H54 (cell line): ENCODE results near the gene HLX.

Source experiments
- DNase-seq: peaks from one replicate; pipeline ENCODE4 v3.0.0; 2011; ENCODE audit warnings: low spot score, mixed read lengths; ENCODE audit not compliant: insufficient read length
- FAIRE-seq: peaks from 3 replicates; lab custom pipeline; 2011; peaks lifted over from hg19 to GRCh38; lab: Jason Lieb, UNC
- POLR2A ChIP-seq: IDR thresholded peaks from 2 replicates; pipeline ENCODE4 v1.6.1; 2011; ENCODE audit warnings: low read depth, mild to moderate bottlenecking, low read length

HLX gene

DNA sequence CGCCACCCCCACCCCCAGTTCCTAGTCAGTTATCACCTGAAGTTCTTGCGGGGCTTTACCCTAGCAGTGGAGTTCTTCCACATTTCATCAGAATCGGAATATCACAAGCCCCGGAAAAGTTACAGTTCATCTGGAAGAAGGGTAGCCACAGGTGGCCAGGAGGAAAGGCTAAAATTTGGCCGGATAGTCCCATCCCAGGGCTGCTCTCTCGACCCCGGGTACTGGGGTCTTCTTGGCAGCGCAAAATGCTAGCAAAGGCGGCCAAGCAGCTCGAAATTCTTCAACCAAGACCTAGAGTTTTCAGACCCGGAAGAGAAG lies 7.9 kb downstream of the HLX start:
- FAIRE-seq = no peak
- no peak for TF ChIP-seq POLR2A
- no peak for DNase-seq

DNA sequence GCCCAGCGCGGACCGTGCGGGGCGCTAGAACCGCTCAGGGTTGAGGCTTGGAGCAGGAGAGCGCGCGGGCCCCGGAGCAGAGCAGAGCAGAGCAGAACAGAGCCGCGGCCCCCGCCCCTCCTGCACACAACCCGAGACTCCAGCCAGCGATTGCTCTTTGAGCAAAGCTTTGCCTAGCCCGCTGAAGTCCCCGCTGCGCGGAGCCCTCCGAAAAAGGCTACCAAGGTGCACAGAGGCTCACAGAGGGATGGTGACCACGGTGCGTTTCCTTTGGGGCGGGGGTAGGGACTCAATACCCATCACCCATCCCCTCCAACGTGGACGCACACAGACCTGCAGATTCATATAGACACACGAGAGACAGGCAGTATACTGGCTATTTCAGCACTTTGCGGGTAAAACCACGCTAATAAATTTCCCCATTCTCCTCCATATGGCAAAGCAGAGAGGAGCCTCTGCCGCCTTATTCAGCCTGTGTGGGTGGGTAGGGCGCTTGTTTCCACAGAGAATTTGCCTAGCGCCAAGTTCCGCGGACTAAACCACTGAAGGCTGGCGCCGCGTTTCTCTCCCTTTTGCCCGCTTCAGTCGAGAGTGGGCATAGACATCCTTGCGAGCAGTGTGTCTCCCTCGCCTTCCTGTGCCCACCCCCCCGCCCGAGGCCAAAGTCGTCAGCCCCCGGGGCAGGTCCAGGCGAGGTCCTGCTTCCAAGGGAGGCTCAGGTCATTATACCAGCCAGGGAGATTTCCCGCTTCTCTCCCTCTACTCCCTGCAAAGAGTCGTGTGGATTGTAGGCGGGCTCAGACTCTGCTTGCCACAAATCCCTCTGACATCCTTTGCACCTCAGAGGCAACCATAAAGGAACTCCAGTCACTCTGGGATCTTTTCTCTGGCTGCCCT lies 8.5 kb downstream of the HLX start:
- DNase-seq = no peak
- no peak for TF ChIP-seq POLR2A
- FAIRE-seq = no peak

DNA sequence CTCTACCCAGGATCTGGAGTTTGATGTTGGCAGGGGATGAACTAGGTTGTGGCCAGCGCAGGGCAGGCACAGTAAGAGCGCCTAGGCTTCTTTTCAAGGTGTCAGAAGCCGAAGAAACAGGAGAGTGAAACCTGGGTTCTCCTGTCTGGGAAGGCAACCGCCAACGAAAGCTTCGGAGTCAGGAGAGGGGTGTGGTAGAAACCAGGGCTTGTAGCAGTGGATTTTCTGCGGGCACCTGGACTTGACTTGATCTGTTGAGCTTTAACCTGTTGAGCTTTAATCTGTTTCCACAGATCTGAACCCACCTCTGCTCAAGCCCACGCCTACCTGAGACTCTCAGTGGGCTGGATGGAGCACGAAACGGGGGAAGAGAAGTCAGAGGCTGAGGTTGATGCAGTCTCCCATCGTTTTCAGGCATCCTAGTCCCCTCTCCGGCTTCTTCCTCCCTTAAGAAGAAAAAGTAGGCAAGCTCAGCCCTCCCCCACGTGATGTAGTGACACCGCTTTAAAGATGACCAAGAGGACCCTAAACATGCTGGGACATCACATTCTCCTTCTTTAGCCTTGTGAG lies 9.3 kb downstream of the HLX start:
- FAIRE-seq (no peak), DNase-seq (no peak)
- TF ChIP-seq POLR2A = no peak

DNA sequence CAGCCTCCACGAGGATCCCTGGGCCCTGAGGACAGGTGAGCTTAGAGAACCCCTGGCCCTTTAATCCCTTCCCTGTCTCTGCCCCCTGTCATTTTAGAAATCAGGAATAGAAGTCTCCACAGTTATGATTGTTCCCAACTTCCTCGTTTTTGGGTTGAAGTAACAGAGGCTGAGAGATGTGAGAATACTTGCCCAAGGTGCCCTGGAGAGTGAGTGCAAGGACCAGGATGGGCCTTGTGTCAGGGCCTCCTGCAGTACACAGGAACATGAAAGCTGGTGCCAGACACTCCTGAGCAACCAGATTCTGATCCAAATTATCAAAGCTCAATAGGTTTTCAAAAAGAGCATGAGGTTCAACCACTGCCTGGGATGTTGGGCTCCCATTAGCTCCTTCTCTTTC lies 10.1 kb downstream of the HLX start:
- no peak for TF ChIP-seq POLR2A
- DNase-seq (no peak), FAIRE-seq (no peak)

DNA sequence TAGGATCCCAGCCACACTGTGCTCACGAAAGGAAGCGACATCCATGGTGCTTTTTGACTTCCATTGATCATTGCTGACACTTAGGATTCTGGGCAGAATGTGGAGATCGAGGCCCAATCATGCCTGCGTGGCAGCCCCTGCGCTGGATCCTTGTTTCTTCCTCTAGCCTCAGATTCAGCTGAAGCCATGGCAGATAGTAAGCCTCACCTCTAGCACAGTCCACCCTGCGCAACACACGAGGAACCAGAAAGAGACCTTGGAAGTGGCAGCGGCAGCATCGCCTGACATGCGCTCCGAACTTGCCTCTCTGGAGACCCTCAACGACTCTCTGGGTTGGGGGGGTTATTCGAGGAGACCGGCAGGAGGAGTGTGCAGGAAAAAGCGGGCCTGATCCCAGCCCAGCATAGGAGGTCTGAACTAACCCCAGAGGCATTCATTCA lies 10.6 kb downstream of the HLX start:
- TF ChIP-seq POLR2A = no peak
- DNase-seq (no peak), FAIRE-seq (no peak)

DNA sequence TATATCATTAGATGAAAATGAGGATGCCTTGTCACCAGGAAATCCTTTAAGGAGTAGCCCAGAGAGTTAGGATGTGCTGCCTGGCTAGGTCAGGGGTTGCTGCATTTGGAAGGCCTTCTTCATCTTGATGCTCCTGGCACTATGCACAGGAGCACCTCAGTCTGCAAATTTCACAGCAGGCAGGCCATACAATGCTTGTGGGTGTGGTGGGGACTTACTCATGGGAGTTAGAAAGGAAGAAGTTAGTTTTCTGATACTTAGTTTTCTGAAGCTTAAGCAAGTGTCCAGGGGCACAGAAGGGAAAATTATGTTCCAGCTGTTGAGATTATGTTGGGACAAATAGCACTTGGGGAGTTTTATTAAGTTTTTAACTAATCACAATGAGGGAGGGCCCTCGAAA lies 11.4 kb downstream of the HLX start:
- DNase-seq = no peak
- no peak for FAIRE-seq
- no peak for TF ChIP-seq POLR2A

DNA sequence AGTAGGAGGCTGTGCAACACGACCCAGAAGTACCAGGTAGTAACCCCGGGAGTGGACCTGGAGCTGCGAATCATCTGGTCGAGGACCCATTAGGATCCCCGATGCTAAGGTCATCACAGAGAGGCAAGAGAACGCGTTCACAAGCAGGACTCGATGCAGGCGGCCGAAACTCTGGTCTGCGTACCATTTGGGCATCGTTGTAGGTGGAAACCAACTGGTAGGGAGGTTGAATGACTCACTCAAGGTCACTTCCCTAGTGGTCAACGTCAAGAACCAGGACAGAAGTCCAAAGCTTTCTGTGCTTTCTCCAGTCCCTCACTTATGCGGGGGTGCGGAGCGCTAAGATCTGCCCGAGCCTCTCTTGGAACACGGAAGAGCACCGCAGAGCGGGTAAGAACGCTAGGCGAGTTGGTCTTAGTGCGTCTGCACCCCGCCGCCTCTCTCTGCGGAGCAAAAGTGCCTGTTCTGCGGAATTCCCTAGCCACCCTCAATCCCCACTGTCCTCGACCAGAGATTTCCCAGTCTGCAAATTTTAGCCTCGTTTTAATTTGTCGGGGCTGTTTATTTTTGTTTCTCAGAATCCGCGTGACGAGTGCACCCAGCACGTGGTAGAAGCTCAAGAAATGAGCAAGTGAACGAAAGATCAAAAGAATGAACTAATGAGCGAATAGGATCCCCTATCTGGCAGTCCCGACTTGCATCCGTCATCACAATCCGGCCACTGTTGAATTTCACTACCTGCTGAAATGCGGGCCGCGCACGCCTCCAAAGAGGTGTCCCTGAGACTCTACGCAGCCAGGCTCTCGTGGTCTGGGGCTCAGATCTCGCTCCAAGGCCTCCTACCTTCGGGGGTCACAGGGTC lies 12.2 kb downstream of the HLX start:
- DNase-seq (no peak), FAIRE-seq (no peak)
- no peak for TF ChIP-seq POLR2A

DNA sequence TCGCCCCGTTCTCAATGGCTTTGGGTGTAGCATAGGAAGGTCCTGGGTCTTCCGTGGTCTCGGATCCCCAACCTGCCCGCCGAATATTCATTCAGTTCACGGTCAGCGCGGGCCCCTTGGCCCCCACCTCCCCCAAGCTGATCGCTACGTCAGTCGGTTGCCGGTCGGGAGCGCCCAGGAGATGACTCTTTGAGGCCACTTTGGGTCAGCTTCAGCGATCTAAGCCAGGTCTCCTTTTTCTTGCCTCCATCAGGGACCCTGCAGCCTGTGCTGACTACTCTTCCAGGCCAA lies 12.8 kb downstream of the HLX start:
- DNase-seq = no peak
- FAIRE-seq = no peak
- TF ChIP-seq POLR2A = no peak

DNA sequence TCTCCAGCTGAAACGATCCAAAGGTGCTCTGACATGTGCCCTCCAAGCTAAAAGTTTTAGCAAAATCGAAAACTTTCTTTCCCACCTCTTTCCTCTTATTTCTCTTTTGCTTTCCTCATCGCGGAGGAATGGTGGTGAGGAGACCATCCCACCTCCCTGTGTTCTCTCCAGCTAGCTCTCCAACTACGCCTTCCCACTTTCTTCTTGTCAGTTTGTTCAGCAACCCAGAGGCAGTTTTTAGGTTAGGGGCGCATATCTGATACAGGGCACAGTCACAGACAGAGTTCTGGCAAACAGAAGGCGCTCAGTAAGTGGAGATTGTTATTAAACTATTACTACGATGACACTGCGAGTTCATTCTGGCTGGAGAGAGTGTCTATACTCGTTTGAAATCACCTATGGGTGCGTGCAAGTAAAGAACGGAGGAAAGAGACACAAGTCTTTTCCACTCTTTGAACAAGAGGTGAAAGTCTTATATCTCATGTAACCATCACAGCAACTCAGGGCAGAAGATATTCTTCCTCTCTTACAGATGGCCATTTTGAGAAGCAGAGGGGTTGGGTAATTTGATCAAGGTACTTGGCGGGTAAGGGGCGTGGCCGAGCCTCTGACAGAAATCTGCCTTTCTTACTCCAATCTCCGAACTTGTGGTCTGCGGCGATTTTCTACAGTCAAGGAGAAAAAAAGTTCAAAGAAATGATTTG lies 13.9 kb downstream of the HLX start:
- TF ChIP-seq POLR2A = no peak
- FAIRE-seq = no peak
- DNase-seq = no peak

DNA sequence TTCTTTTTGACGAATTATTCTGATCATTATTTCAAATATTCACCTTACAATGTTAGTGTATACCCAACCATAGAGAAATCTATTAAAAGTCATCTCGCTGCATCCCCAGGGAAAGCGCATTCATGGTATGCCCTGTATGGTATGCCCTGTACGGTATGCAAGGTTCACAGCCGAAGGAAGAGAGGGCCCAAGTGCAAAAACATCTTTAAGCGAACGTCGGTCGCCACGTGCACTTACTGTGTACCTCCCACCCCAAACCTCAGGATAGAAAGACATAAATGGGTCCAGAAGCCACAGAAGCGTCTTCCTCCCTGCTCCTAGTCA lies 14.4 kb downstream of the HLX start:
- DNase-seq = no peak
- no peak for FAIRE-seq
- TF ChIP-seq POLR2A = no peak

DNA sequence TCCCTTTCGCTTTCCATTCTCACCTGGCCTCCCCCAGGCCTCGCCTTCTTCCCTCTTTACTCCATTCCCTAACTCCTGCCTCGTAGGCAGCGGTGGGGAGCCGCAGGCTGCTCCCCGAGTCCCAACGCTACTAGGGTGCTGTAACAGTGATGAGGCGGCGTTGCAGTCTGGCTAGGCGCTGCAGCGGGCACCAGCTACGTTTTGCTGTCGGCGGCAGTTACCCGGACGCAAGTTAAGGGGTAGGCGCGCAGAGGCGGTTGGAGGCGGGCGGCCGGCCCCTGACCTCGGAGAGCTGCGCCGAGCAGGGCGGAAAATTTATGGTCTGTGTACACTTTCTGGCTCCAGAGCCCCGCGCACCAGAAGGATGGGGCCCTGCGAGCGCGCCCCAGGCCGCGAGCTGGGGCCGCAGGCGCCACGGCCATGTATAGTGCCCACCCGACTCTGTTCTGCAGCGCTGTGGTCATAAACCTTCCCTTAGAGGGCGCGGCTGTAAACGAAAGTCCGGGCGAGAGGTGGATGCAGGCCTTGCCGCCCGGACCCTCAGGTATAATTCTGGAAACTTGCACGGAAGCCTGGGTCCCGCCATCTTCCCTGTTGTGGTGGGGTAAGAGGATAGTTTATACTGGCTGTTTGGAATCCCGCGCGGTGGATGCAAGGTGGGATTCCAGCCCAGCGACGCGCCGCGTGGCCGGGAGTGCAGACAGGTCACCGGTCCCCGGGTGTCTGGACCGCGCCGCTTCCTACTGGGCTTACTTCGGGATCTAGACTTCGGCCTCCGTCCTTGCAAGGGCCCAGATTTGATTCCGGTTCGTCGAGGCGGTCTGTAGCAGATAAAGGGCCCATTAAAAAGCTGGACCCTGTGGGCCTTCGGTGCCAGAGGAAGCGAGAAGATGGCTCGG lies 15.0 kb downstream of the HLX start:
- FAIRE-seq (no peak), DNase-seq (no peak)
- no peak for TF ChIP-seq POLR2A

DNA sequence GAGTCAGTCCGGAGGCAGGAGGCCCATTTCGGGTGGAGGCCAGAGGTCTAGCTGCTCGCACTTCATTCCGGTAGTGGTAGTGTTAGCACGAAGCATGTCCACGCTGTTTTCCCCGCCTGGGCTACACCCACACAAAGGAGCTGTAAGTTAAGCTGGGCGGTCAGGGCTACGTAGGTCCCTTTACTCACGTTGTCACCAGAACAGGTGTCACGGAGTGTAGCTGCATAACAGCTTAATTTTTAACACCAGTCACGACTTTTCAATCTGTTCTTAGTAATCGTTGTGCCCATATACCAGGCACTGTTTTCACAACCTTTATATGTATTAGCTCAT lies 15.6 kb downstream of the HLX start:
- no peak for FAIRE-seq
- TF ChIP-seq POLR2A = no peak
- no peak for DNase-seq

DNA sequence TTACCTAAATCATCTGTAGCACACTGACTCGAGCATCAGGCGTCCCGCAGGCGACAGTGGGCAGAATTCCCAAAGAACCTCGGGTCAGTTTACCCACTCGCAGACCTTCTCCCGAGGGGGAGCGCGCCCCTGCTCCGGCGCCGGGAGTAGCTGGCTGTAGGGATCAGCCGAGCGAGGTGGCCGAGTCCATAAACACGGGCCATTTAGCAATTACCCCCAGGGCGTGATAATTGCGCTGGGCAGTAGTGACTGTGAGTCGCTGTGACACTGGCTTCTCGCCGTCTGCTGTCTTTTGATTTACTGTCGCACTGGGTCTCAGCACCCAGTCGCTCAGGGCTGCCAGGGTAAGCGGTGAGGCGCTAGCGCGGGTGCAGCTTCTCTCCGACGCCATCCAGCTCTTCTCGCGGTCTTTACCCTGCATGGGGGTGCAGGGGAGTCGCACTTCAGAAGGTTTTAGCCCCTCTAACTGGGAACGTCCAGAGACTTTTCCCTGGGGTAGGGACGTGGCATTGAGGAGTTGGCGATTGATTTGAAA lies 16.2 kb downstream of the HLX start:
- TF ChIP-seq POLR2A = no peak
- DNase-seq (no peak), FAIRE-seq (no peak)
